Measurements from ENCODE around the gene PRPF18.

GRCh38 chr10:13672548-13672947 lies 85.8 kb downstream of the PRPF18 start:
- TF ChIP-seq GLIS3 (CRISPR knock-in tag; IDR thresholded peaks at IDR 0.05) (no peak), ZNF8 (CRISPR knock-in tag; IDR thresholded peaks at IDR 0.05) (no peak), BACH2 (CRISPR knock-in tag; IDR thresholded peaks at IDR 0.05; ENCODE audit: borderline replicate concordance) (no peak), PATZ1 (CRISPR knock-in tag; IDR thresholded peaks at IDR 0.05; ENCODE audit: borderline replicate concordance) (no peak), CREB5 (CRISPR knock-in tag; IDR thresholded peaks at IDR 0.05; ENCODE audit: low read depth) (no peak), RARB (CRISPR knock-in tag; IDR thresholded peaks at IDR 0.05) (no peak), ZC3H10 (CRISPR knock-in tag; IDR thresholded peaks at IDR 0.05) (no peak), ZFP3 (CRISPR knock-in tag; IDR thresholded peaks at IDR 0.05) (no peak), ZFP30 (CRISPR knock-in tag; IDR thresholded peaks at IDR 0.05) (no peak), TSHZ2 (CRISPR knock-in tag; IDR thresholded peaks at IDR 0.05) (no peak), ZNF70 (CRISPR knock-in tag; IDR thresholded peaks at IDR 0.05) (no peak)

All from SK-N-SH treated with all-trans-retinoic acid at 6 μM for 48 hours (cell line).